Measurements from ENCODE around the gene ROS1.
A peak's percentile ranks its signal among the peaks of the same experiment; 100 is the strongest.
"Not testable (repeated sequence)": the region's sequence is repeated elsewhere in the genome, so short reads cannot be mapped to it uniquely, and the experiment has no call there.

The ROS1 gene

GRCh38 chr6:117425431-117426153 lies at the start of gene ROS1:
ROS1 (minus strand) TSS chr6:117425942; CDS start chr6:117425656, 286 bp downstream.
- no peak for DNase-seq

GRCh38 chr6:117473401-117473800 lies 47.7 kb upstream of the ROS1 start:
- DNase-seq: no peak

- DNase-seq: no peak
These were observed 46.9 kb upstream of the ROS1 start for GRCh38 chr6:117472667-117473066.

GRCh38 chr6:117469791-117470190 lies 44.0 kb upstream of the ROS1 start:
- DNase-seq: no peak

- no peak for DNase-seq
These were observed 43.6 kb upstream of the ROS1 start for GRCh38 chr6:117469356-117469755.

GRCh38 chr6:117468527-117468926 lies 42.8 kb upstream of the ROS1 start:
- not testable (repeated sequence) for DNase-seq

- DNase-seq: no peak
These were observed 42.1 kb upstream of the ROS1 start for GRCh38 chr6:117467876-117468275.

- no peak for DNase-seq
These were observed 39.9 kb upstream of the ROS1 start for GRCh38 chr6:117465691-117466090.

- no peak for DNase-seq
These were observed 39.0 kb upstream of the ROS1 start for GRCh38 chr6:117464700-117465099.

GRCh38 chr6:117463762-117464665 lies 38.3 kb upstream of the ROS1 start:
- peak; percentile 34 for DNase-seq

- no peak for DNase-seq
These were observed 33.6 kb upstream of the ROS1 start for GRCh38 chr6:117459204-117459944.

GRCh38 chr6:117456998-117457397 lies 31.3 kb upstream of the ROS1 start:
- no peak for DNase-seq

GRCh38 chr6:117456250-117456649 lies 30.5 kb upstream of the ROS1 start:
- no peak for DNase-seq

- no peak for DNase-seq
These were observed 25.9 kb upstream of the ROS1 start for GRCh38 chr6:117451671-117452070.

GRCh38 chr6:117449549-117450439 lies 24.1 kb upstream of the ROS1 start:
- peak; percentile 73 for DNase-seq

GRCh38 chr6:117448732-117449485 lies 23.2 kb upstream of the ROS1 start:
- peak; percentile 88 for DNase-seq

- no peak for DNase-seq
These were observed 22.3 kb upstream of the ROS1 start for GRCh38 chr6:117448011-117448410.

- DNase-seq: no peak
These were observed 21.1 kb upstream of the ROS1 start for GRCh38 chr6:117446861-117447260.

- DNase-seq: no peak
These were observed 18.9 kb upstream of the ROS1 start for GRCh38 chr6:117444600-117444999.

GRCh38 chr6:117442313-117442712 lies 16.6 kb upstream of the ROS1 start:
- DNase-seq: not testable (repeated sequence)

- DNase-seq: no peak
These were observed 16.1 kb upstream of the ROS1 start for GRCh38 chr6:117441824-117442264.
